ENCODE data around the gene ZNF610. TPM values are rescaled to one million over a fixed set of nuclear protein-coding genes. Genes with fewer than 3 reads are reported as not detected.

ZNF610 gene
- total RNA-seq, 2 donors from 2014 or later: 0.76 to 1.1 TPM

DNA sequence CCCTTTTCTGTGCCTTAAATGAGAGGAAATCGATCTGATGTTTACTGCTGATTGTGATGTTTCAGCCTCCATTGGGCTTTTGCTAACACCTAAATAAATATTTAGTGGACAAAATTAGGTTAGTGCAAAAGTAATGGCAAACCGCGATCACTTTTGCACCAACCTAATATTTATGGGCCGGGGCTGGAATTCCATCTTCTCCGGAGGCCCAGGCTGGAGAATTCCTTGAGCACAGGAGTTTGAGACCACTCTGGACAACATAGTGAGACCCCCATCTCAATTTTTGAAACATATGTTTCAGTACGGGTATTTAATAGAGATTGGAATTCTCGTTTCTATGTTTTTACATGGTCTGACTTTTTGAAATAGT lies 34.3 kb downstream of the ZNF610 start:
- intact Hi-C loops (cut with DNase I): no loop called here
- no peak for DNase-seq (ENCODE audit: low spot score)

DNA sequence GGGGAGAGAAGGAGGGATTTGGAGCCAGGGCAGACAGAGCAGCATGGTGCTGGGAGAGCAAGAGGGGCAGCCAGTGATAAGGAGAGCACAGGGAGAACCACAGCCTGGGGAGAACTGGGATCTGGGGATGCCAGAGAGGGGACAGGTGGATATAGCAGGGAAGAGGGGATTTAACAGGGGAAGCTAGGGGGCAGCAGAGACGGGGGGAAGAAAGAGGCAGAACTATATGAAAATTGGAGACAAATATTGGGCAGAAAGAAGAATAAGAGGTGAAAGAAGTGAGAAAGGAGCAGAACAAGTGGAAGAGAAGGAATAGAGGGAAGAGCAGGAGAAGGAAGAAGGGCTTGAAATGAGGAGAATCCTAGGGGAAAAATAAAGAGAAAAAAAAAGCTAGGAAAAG lies 55.1 kb downstream of the ZNF610 start:
- no peak for DNase-seq (ENCODE audit: low spot score)
- intact Hi-C loops (cut with DNase I): no loop called here

DNA sequence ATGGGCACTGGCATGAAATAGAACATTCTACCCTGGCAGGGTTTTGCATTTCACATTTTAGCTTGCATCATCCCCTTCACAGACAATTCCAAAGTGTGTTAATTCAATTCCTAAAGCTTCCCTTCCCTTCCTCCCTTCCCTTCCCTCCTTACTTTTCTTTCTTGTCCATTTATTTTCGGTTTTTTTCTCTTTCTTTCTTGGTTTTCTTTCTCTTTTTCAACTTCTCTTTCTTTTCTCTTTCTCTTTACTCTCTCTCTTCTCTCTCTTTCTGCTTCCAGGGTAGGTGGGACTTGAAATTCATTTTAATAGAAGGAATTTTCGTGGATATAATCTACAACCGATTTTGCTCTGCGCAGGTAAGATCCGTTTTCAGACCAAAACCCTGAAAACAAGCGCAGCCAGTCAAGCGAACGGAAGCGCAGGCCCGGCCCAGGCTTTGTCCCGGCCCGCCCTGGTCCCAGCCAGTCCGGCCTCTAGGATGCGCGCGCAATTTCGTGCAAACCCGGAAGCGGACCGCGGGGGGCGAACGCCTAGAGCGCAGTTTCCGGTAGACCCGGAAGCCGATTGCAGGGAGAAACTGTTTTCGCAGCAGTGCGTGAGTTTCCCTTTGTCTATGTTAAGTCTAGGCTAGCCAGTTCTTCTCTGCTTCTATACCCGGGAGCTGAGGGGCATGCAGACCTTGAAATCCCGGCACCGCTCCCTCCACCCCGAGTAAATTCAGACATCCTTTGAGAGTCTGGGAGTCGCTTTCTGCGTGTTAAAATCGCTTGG lies 61.5 kb downstream of the ZNF610 start, which contains the start of gene ZNF528:
Gene ZNF528, plus strand, starts transcription at position 540 of the 771 bp plus-strand sequence. CDS start 4,165 bp downstream, outside the sequence.
- DNase-seq (ENCODE audit: low spot score): peak; percentile 99
- intact Hi-C loops (cut with DNase I): no loop called here

DNA sequence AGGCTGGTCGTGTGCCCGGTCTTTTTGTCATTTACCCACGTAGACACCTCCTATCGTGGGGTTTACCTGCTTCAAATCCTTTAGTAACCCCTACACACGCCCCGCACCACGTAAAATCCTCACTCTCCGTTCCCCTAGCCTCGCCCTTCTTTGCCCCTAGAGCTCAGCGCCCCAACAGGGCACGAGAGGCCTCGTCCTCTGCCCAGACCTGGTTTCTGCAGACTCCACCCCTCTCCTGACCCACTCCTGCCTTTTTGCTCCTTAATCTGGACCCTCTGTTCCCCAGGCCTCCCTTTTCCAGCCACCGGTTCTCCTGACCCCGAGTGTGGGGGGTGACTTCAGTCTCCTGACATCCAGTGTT lies 62.0 kb downstream of the ZNF610 start:
- DNase-seq (ENCODE audit: low spot score): no peak
- intact Hi-C loops (cut with DNase I): no loop called here

DNA sequence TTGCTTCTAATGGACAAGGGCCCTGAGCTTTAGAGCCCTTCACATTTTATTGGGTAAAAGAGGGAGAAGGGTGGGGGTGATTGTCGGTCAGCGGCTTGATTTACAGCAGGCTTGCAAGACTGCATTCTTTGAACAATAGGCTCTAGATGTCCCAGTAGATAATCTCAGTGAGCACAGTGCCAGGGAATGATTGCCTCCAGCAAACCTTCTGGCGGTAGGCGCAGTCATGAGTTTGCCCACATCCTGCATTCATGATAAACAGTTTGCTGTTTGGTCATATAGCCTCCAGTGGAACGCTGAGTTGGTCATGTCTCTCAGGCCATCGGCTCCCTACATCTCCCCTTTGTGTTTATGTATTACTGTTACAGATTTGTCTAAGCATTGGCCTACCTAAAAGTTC lies 74.2 kb downstream of the ZNF610 start:
- intact Hi-C loops (cut with DNase I): no loop called here

DNA sequence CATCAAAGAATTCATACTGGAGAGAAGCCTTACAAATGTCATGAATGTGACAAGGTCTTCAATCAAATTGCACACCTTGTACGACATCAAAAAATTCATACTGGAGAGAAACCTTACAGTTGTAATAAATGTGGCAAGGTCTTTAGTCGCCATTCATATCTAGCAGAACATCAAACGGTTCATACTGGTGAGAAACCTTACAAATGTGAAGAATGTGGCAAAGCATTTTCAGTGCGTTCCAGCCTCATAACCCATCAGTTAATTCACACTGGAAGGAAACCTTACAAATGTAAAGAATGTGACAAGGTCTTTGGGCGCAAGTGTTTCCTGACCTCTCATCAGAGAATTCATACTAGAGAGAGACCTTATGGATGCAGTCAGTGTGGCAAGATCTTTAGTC lies 79.7 kb downstream of the ZNF610 start:
- no peak for DNase-seq (ENCODE audit: low spot score)
- intact Hi-C loops (cut with DNase I): no loop called here

More for the DNA sequence above, 74.2 kb downstream of the ZNF610 start:
- no peak for DNase-seq (ENCODE audit: low spot score)

Other genes starting within 250 kb of the ZNF610 start
- gene ZNF841, start 240.5 kb upstream of the ZNF610 start, total RNA-seq: 10 to 100 TPM; 25.5 to 29.0 TPM
- 10 to 100 TPM in 1 of 2 donors, 1 to 10 TPM in 1; 9.6 to 11.2 TPM for gene ZNF616, start 196.3 kb upstream of the ZNF610 start, total RNA-seq
- gene ZNF836, start 164.6 kb upstream of the ZNF610 start, total RNA-seq: 10 to 100 TPM; 12.0 to 14.4 TPM
- 100 to 1,000 TPM; 164 to 207 TPM for gene PPP2R1A, start 146.2 kb upstream of the ZNF610 start, total RNA-seq
- gene ZNF766, start 66.7 kb upstream of the ZNF610 start, total RNA-seq: 10 to 100 TPM; 11.5 to 15.6 TPM
- gene ZNF480, start 39.1 kb upstream of the ZNF610 start, total RNA-seq: 10 to 100 TPM; 10.9 to 12.4 TPM
- 10 to 100 TPM; 20.3 to 29.1 TPM for gene ZNF880, start 33.7 kb downstream of the ZNF610 start, total RNA-seq
- gene ZNF528, start 61.6 kb downstream of the ZNF610 start, total RNA-seq: 10 to 100 TPM; 15.9 to 24.8 TPM
- under 1 TPM in 1 of 2 donors, not detected in 1; 0.14 TPM for gene ZNF534, start 92.9 kb downstream of the ZNF610 start, total RNA-seq
- gene ZNF578, start 117.3 kb downstream of the ZNF610 start, total RNA-seq: 1 to 10 TPM; 3.1 to 3.7 TPM
- 10 to 100 TPM; 17.4 to 17.8 TPM for gene ZNF808, start 191.4 kb downstream of the ZNF610 start, total RNA-seq
- 10 to 100 TPM; 11.3 to 16.0 TPM for gene ZNF701, start 234.0 kb downstream of the ZNF610 start, total RNA-seq

Measured in posterior vena cava (tissue), 2 donors.